ENCODE results near the gene NOX5. TPM values are rescaled to one million over a fixed set of nuclear protein-coding genes. Genes with fewer than 3 reads are reported as not detected.

The NOX5 gene
- total RNA-seq, 1 experiment from 2014 or later, result 0.91 TPM

DNA sequence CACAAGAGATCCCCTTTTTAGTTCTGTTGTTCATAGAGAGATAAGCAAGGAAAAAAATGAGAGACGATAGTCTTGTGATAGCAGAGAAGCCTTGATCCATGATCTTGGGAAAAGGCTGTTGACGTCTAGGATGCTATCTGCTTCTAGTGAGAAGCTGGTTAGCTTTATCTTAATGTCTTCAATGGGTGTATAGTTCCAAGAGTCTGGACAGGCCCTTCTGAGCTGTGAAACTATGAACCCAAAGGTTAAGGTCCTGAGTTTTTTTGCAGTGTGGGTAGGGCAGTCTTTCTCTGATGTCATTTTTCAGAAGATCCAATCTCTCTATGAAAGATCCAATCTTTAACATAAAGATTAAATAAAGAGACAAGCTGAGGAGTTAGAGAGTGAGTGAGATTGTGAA lies 10.5 kb upstream of the NOX5 start:
- H3K9me2 ChIP-seq (ENCODE audit: insufficient read depth), result no peaks in the 10 kb centered on the region
- H3K4me2 ChIP-seq (ENCODE audit: low read length), result no peak overlapping the region
- no peak overlapping the region for H3K9ac ChIP-seq (ENCODE audit: low read length)
- ChIA-PET RAD21 (ENCODE audit: low non-redundant PET in 1 of 2, low total read pairs in 2 of 2, uncharacterized antibody in 2 of 2, unreplicated experiment in 2 of 2) (no interaction called here), POLR2A (no interaction called here), CTCF (no interaction called here)
- no peaks in the 10 kb centered on the region for H3K27me3 ChIP-seq (ENCODE audit: insufficient read depth, low read length)
- no peak for ATAC-seq
- no peak overlapping the region for H2AFZ ChIP-seq (ENCODE audit: low read depth, low read length, poor library complexity, severe bottlenecking)
- no peak overlapping the region for H3K4me3 ChIP-seq (replicated peaks in 1 of 2; ENCODE audit: low read depth in 1 of 2, low read length in 2 of 2)
- 0 out of 4 replicates have a peak, but pooled peaks cover 0 to 8% of the 10 kb centered on the region in 2 experiments for H3K9me3 ChIP-seq (ENCODE audit: control insufficient read depth in 1 of 2, insufficient read depth in 1 of 2, low read depth in 1 of 2, low read length in 2 of 2)
- no peak overlapping the region for H3K27ac ChIP-seq (ENCODE audit: low read depth, low read length)
- no peaks in the 10 kb centered on the region for H3K79me2 ChIP-seq (ENCODE audit: insufficient read depth, low read length)
- no peak for TF ChIP-seq JUND (IDR thresholded peaks at IDR 0.05)
- no peak for TF ChIP-seq ELF1 (IDR thresholded peaks at IDR 0.05; ENCODE audit: borderline replicate concordance, low read depth)
- H4K20me1 ChIP-seq (ENCODE audit: insufficient read depth), result no peaks in the 10 kb centered on the region
- BruUV-seq (replicated peaks), result no TSS peak
- intact Hi-C loops (cut with micrococcal nuclease), result no loop called here
- no peaks in the 10 kb centered on the region for H3K4me1 ChIP-seq (ENCODE audit: control insufficient read depth in 1 of 2, insufficient read depth in 2 of 2, low read length in 2 of 2)
- H3K36me3 ChIP-seq (ENCODE audit: control insufficient read depth in 1 of 2, insufficient read depth in 2 of 2, low read length in 2 of 2), result no peaks in the 10 kb centered on the region
- DNase-seq (ENCODE audit: low read depth, low spot score), result no peak

DNA sequence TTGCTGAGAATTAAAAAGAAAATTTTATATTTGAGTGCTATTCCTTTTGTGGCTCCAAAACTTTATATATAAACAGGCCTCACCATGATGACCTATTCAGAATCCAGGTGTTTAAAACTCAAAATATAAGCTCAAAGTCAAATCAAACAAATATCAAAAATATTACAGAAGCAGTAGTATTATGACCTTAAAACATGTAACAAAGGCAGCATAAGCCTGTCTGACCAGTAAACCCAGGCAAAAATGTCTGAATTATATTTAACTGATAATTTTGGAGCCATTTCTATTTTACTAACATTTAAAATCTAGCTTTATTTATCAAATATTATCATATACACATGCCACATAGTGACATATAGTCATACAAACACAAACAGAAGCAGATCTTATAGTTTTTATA lies 6.4 kb upstream of the NOX5 start:
- DNase-seq (ENCODE audit: low read depth, low spot score) (no peak), ATAC-seq (no peak)
- no peak overlapping the region for H3K4me3 ChIP-seq (replicated peaks in 1 of 2; ENCODE audit: low read depth in 1 of 2, low read length in 2 of 2)
- H3K4me2 ChIP-seq (ENCODE audit: low read length), result no peak overlapping the region
- TF ChIP-seq CBX3 (IDR thresholded peaks at IDR 0.05; ENCODE audit: low read depth), result peak; percentile 85; the same call in 1 of the 2 replicates
- no peak for TF ChIP-seq EZH2 (IDR thresholded peaks at IDR 0.05)
- no peaks in the 10 kb centered on the region for H3K36me3 ChIP-seq (ENCODE audit: control insufficient read depth in 1 of 2, insufficient read depth in 2 of 2, low read length in 2 of 2)
- RAD21 ChIA-PET (ENCODE audit: low non-redundant PET in 1 of 2, low total read pairs in 2 of 2, uncharacterized antibody in 2 of 2, unreplicated experiment in 2 of 2), result no interaction called here
- H3K9ac ChIP-seq (ENCODE audit: low read length), result no peak overlapping the region
- no peak overlapping the region for H3K27ac ChIP-seq (ENCODE audit: low read depth, low read length)
- 0 out of 4 replicates have a peak, but pooled peaks cover 0 to 8% of the 10 kb centered on the region in 2 experiments for H3K9me3 ChIP-seq (ENCODE audit: control insufficient read depth in 1 of 2, insufficient read depth in 1 of 2, low read depth in 1 of 2, low read length in 2 of 2)
- BruUV-seq (replicated peaks), result no TSS peak
- H4K20me1 ChIP-seq (ENCODE audit: insufficient read depth), result no peaks in the 10 kb centered on the region
- H3K4me1 ChIP-seq (ENCODE audit: control insufficient read depth in 1 of 2, insufficient read depth in 2 of 2, low read length in 2 of 2), result no peaks in the 10 kb centered on the region
- CTCF ChIA-PET, result interaction anchor here (1.7 kb wide), 1 partner anchor 23 kb away, joined by 5 read pairs; no protein-coding TSS in a partner anchor
- intact Hi-C loops (cut with micrococcal nuclease), result no loop called here
- POLR2A ChIA-PET, result no interaction called here
- H3K27me3 ChIP-seq (ENCODE audit: insufficient read depth, low read length), result no peaks in the 10 kb centered on the region
- no peaks in the 10 kb centered on the region for H3K79me2 ChIP-seq (ENCODE audit: insufficient read depth, low read length)
- H2AFZ ChIP-seq (ENCODE audit: low read depth, low read length, poor library complexity, severe bottlenecking), result no peak overlapping the region
- H3K9me2 ChIP-seq (ENCODE audit: insufficient read depth), result no peaks in the 10 kb centered on the region

- TF ChIP-seq, protein P1, sequence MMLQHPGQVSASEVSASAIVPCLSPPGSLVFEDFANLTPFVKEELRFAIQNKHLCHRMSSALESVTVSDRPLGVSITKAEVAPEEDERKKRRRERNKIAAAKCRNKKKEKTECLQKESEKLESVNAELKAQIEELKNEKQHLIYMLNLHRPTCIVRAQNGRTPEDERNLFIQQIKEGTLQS (IDR thresholded peaks at IDR 0.05), result no peak
- no peak for TF ChIP-seq POLR2AphosphoS5 (IDR thresholded peaks at IDR 0.05; ENCODE audit: low read depth, low read length)
- TF ChIP-seq CEBPB (IDR thresholded peaks at IDR 0.05; ENCODE audit: low read depth), result no peak
- no peak for TF ChIP-seq SRF (IDR thresholded peaks at IDR 0.05; ENCODE audit: low read depth)
- no peak for TF ChIP-seq CTCF (IDR thresholded peaks at IDR 0.05 in 2 of 3, conservative IDR thresholded peaks at IDR 0.05 in 1 of 3; ENCODE audit: borderline replicate concordance in 1 of 3, insufficient read depth in 1 of 3, low read depth in 2 of 3, low read length in 2 of 3)
- TF ChIP-seq SIN3A (IDR thresholded peaks at IDR 0.05; ENCODE audit: low read depth), result no peak
- Histone ChIP-seq H3K9me3 (ENCODE audit: control insufficient read depth in 1 of 2, insufficient read depth in 1 of 2, low read depth in 1 of 2, low read length in 2 of 2) (0 out of 4 replicates have a peak, but pooled peaks cover 0 to 8% of the 10 kb centered on the region in 2 experiments), H3K4me3 (replicated peaks in 1 of 2; ENCODE audit: low read depth in 1 of 2, low read length in 2 of 2) (no peak overlapping the region), H3K9ac (ENCODE audit: low read length) (no peak overlapping the region), H4K20me1 (ENCODE audit: insufficient read depth) (no peaks in the 10 kb centered on the region), H2AFZ (ENCODE audit: low read depth, low read length, poor library complexity, severe bottlenecking) (no peak overlapping the region), H3K4me1 (ENCODE audit: control insufficient read depth in 1 of 2, insufficient read depth in 2 of 2, low read length in 2 of 2) (peaks cover 0 to 3% of the 10 kb centered on the region in 2 experiments; a peak in 2 of 4 replicates), H3K36me3 (ENCODE audit: control insufficient read depth in 1 of 2, insufficient read depth in 2 of 2, low read length in 2 of 2) (no peaks in the 10 kb centered on the region), H3K9me2 (ENCODE audit: insufficient read depth) (no peaks in the 10 kb centered on the region), H3K27me3 (ENCODE audit: insufficient read depth, low read length) (no peaks in the 10 kb centered on the region), H3K27ac (ENCODE audit: low read depth, low read length) (no peak overlapping the region), H3K79me2 (ENCODE audit: insufficient read depth, low read length) (no peaks in the 10 kb centered on the region), H3K4me2 (ENCODE audit: low read length) (no peak overlapping the region)
- POLR2A ChIA-PET, result no interaction called here
- RAD21 ChIA-PET (ENCODE audit: low non-redundant PET in 1 of 2, low total read pairs in 2 of 2, uncharacterized antibody in 2 of 2, unreplicated experiment in 2 of 2), result no interaction called here
- intact Hi-C loops (cut with micrococcal nuclease), result no loop called here
- ATAC-seq, result no peak
- no TSS peak for BruUV-seq (replicated peaks)
- CTCF ChIA-PET, result no interaction called here
- DNase-seq (ENCODE audit: low read depth, low spot score), result no peak
Measured at GRCh38 chr15:69009341-69009740, 5.2 kb upstream of the NOX5 start.
